ENCODE measurements around the gene PIMREG.

The PIMREG gene, protein sequence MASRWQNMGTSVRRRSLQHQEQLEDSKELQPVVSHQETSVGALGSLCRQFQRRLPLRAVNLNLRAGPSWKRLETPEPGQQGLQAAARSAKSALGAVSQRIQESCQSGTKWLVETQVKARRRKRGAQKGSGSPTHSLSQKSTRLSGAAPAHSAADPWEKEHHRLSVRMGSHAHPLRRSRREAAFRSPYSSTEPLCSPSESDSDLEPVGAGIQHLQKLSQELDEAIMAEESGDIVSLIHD

DNA sequence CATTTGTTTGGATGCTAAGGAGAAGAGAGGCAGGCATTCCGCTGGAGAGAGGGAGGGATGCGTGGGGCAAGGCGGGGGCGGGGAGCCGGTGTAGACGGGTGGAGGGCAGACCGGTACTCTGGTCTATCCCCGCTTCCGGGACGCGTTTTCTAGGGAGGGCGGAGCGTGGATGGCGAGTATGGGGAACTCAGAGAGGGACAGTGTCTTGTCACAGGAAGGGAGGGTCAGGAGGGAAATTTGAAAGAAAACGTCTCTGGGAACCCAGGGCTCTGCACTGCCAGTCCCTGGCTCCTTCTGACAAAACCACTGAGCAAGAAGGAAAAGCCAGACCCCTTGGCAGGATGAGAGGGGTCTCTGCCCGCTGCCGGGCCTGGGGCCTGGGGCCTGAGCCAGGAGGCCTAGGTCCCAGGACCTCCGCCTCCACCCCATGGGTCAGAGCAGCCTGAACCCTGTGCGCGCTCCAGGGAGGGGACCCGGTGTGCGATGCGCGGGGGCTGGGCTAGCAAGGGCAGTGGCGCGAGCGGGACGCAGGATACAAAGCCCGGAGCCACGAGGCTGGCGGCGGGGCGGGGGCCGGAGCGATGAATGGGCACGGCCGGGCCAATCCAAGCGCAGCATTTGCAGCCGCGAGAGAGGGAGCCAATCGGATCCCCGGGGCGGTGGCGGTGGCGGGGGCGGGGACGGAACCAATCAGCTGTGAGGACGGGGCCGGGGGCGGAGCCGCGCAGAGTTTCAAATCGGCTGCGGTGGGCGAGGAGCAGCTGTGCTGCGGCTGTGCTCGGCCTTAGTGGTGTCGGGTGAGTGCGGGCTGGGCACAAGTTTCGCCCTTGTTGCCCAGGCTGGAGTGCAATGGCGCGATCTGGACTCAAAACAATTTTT lies at the start of gene PIMREG:
Gene PIMREG (plus strand): TSS at position 764 of the 879 bp plus-strand sequence. CDS start 656 bp downstream, outside the sequence.
- DNase-seq (ENCODE audit: low read depth, low spot score) = peak; percentile 74

- no peak for DNase-seq (ENCODE audit: low read depth, low spot score)
Observed at GRCh38 chr17:6398955-6399354, 45.3 kb upstream of the PIMREG start.

DNA sequence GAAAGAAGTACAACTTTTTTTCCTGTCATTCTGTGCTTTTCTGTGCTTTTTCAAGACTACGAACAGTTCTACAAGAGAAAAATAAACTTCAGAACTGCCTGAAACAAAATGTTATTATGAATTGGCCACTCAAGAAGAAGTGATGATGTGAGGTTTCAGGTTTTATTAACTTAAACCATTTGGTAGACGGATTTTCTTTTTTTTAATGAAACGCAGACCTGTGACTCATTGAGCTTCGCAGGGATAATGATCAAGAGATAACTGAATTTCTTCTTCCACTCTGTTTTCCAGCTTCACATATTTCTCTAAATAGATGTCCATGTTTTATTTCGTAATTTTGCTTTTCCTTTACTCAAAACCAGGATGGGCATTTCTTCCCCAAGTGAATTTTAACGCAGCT lies 42.0 kb upstream of the PIMREG start:
- DNase-seq (ENCODE audit: low read depth, low spot score) = no peak

- DNase-seq (ENCODE audit: low read depth, low spot score) = no peak
Observed at GRCh38 chr17:6408276-6408675, 36.0 kb upstream of the PIMREG start.

GRCh38 chr17:6408735-6409134 lies 35.5 kb upstream of the PIMREG start:
- no peak for DNase-seq (ENCODE audit: low read depth, low spot score)

DNA sequence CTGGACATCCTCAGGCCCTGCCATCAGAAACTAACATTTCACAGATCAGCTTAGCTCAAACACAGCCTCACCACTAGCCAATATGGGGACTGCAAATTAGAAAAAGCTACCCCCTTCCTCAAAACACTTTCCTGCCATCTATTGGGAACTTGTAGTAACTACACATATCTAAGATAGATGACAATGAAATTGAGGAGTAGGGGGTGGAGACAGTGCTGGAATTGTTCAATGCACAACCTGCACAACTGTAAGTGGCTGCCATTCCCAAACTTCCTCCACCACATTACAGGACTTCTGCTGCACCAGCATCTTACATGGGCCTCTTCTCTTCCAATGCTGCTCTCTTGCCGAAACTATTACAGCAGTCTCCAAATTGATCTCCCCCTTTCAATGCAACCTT lies 31.2 kb upstream of the PIMREG start:
- no peak for DNase-seq (ENCODE audit: low read depth, low spot score)

- DNase-seq (ENCODE audit: low read depth, low spot score) = no peak
Observed at GRCh38 chr17:6415616-6416015, 28.6 kb upstream of the PIMREG start.

GRCh38 chr17:6420173-6420641 lies 24.0 kb upstream of the PIMREG start:
- no peak for DNase-seq (ENCODE audit: low read depth, low spot score)

DNA sequence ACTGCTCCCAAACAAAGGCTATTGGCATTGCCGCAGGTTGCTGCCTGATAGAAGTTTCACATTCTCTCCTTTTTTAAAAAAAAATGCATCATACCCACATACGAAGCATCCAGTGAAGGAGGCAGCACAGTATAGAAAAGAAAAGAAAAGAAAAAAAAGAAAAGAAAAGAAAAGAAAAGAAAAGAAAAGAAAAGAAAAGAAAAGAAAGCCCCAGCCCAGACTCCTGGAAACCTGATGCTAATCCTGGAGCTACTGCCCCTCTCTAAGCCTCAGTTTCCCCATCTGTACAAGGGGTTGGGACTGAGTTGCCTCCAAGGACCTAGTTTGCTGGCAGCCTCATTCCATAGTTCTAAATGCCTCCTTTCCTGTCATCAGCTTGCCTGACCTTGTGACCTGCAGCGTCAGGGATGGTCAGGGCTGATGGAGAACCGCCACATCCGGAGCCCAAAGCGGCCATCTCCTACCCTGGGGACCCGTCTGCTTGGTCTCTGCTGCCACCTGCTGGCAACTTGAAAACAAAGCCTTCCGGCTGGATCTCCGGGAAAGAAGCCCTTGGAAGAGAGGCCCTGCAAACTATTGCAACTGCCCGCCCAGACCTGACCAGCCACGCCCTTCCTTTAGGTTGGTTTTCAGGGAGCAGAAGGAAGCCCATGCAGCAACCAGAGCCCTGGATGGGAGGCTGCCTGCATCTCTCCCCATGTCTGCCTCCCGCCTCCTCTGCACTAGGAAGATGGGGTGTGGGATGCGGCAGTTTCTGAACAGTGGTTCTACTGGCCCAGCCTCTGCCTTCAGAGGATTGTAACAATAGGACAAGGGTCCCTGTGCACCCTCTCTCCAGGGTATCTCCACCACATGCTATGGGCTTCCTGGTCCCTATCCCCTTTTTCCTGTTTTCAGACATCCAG lies 22.3 kb upstream of the PIMREG start:
- DNase-seq (ENCODE audit: low read depth, low spot score) = no peak

DNA sequence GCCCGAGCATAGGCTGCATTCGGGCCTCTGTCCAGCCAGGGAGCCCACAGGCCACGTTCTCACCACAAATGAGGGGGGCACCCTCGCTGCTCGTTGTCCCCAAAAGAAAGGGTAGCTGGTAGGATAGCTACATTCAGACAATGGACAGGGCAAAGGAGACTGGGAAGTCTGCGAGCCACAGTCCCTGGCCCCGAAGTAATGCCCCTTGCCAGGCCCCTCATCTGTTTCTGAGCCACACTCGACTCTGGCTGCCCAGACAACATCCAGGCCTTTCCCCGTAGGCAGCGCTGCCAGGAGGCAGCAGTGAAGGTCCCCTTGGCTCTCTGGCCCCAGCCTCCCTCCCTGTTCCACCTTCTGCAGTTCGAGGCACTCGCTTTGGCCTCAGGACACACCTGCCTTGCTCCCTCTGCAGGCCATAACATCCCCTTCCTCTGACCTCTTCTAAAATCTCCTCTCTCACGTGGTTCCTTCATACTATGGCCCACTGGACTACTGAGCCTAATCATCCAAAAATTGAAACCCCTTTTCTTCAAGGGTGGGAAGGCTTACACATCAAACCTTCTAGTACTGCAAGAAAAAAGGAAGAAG lies 21.5 kb upstream of the PIMREG start:
- no peak for DNase-seq (ENCODE audit: low read depth, low spot score)

- no peak for DNase-seq (ENCODE audit: low read depth, low spot score)
Observed at GRCh38 chr17:6423931-6424330, 20.3 kb upstream of the PIMREG start.

DNA sequence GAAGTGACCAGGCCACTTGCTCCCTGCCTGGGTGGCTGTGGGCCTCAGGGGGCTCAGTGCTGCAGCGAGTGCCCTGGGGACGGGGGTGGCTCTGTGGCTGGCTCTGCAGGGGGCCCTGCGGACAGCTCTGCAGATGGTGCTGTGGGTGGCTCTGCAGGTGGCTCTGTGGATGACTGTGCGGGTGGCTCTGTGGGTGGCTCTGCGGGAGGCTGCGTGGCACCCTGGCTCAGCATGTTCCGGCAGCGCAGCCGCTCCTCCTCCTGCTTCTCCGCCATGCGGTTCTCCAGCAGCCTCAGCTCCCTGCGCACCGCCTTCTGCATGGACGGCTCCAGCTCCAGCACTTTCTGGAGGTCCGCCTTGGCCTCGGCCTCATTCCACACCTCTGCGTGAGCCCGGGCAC lies 18.8 kb upstream of the PIMREG start:
- no peak for DNase-seq (ENCODE audit: low read depth, low spot score)

DNA sequence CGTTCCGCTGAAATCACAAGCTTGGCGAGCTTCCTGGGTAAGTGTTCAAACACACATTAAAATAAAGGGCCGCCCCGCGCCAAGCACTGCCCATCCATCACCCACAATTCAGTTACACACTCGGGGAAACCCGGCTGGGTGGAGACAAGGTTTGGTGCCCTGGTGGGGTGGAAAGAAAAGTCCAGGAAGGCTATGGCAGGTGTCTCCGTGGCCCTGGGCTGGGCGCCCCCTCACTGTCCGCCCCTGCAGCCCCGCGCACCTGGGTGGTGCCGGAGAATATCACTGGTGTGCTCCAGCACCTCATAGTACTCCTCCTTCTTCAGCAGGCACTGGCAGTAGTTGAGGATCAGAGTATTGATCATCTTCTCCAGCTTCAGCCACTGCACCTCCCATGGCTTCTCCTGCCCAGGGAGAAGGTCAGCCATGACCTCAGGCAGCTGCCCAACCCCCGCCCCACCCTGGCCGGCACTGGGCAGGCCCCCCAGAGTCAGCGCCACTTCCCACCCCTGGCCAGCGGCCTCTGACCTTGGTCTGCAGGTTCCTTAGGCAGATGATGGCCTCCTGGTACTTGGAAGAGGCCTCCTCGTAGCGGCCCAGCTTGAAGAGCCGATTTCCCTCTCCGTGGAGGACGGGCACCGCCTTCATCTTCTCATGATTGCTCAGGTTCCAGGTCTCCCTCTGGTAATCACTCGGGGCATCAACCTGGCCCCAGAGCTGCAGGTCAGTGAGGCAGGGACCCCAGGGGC lies 17.7 kb upstream of the PIMREG start:
- no peak for DNase-seq (ENCODE audit: low read depth, low spot score)

GRCh38 chr17:6427279-6427781 lies 16.9 kb upstream of the PIMREG start:
- DNase-seq (ENCODE audit: low read depth, low spot score) = no peak

DNA sequence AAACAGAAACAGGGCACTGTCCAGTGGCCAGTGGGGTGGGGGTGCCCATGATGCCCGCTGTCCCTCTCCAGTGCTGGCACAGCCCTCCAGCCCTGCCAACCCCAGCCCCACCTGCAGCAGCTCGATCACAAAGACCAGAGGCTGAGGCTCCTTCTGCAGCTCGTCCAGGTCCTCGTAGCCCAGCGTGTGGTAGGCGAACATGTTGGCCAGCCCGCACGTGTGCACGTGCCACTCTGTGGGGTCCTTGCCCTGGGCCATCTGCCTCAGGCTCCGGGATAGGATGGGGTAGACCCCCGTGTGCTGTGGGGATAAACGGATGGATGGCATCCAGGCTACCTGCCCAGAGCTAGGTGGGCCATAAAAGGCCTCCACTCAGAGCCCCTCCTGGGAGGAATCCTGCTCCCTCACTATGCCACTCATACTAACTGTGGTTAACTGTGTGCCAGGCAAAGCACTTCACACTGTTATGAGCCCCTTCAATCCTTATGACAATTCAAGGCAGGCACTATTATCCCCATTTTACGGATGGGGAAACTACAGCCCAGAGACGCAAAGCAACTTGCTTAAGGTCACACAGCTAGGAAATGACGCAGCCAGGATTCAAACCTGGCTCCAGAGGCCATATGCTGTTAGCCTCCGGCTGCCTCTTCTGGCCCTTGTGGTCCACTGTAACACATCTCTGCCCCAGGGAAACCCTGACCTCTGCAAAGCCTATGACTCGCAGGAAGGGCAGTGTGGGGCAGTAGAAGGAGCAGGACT lies 15.9 kb upstream of the PIMREG start:
- no peak for DNase-seq (ENCODE audit: low read depth, low spot score)

DNA sequence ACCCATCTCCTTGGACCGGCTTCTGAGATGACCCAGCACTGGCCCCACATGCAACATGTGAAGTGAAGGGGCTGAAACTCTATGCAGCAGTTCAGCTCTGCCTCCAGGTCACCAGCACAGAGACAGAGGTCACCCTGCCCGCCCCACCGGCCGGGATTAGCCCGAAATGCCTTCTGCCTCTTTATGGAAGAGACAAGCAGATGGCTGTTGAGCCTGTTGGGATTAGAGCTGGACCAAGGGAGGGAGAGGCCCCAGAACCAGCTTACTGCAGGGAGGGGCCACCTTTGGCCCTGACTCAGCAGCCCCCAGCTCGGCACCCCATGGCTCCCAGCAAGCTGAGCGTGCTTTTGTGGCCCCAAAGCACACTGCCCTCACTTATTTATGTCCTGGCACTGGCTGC lies 15.0 kb upstream of the PIMREG start:
- DNase-seq (ENCODE audit: low read depth, low spot score) = no peak

DNA sequence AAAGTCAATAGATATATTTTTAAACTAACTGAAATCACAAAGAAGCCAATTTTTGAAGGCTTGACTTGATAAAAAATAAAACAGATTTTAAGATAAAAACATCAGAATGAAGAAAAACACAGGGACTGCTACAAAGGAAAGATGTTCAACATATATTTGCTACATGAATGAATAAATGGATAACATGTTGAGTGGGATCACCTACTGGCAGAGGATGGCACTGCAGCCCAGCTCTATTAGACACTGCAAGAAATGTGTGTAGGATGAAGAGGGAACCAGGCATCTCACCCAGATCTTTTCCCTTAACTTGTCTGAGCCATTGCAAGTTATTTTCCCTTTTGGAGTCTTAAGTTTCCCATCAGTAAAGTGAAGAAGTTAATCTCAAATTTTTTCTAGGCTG lies 13.5 kb upstream of the PIMREG start:
- DNase-seq (ENCODE audit: low read depth, low spot score) = no peak

DNA sequence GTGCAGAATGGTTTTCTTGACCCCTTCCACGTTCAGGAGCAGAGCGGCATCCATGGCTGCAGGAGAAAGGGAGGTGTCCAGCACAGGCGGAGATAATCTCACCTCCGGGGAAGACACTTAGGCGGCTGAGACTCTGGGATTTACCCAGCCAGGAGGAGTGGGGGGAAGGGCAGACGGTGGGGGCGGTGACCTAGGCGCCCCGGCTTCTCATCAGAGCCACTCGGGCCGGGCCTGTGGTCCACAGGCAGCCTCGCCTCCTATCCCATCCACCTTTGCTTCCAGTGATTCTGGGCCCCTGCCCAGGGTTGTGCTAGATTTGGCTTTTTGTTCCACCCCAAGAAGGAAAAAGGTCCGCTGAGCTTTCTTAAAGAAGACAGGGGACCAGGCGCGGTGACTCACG lies 9.2 kb upstream of the PIMREG start, which contains the start of gene AIPL1:
Gene AIPL1 (minus strand): TSS at position 71 of the 400 bp plus-strand sequence. CDS start 17 bp downstream, at position 54.
- DNase-seq (ENCODE audit: low read depth, low spot score) = no peak

- DNase-seq (ENCODE audit: low read depth, low spot score) = no peak
Observed at GRCh38 chr17:6435968-6436367, 8.3 kb upstream of the PIMREG start.

GRCh38 chr17:6437466-6437865 lies 6.8 kb upstream of the PIMREG start:
- DNase-seq (ENCODE audit: low read depth, low spot score) = no peak
